WERI-Rb-1 (cell line): Measurements from ENCODE around the gene RNF144B.

Experiments
- DNase-seq: peaks from one replicate; pipeline ENCODE4 v3.0.0-alpha.2; 2020
- H3K27ac ChIP-seq: fragments of 250-450 bp; sonication (Bioruptor Pico); 2 replicates; pipeline ENCODE4 v1.5.1; 2020; ENCODE audit warnings: mild to moderate bottlenecking, moderate library complexity
- H3K27me3 ChIP-seq: fragments of 250-450 bp; sonication (Bioruptor Pico); 2 replicates; pipeline ENCODE4 v1.5.1; 2021; ENCODE audit warnings: mild to moderate bottlenecking, low read depth, moderate library complexity; ENCODE audit not compliant: insufficient read depth, severe bottlenecking
- H3K36me3 ChIP-seq: fragments of 250-450 bp; sonication (Bioruptor Pico); 2 replicates; pipeline ENCODE4 v1.5.1; 2020; ENCODE audit warnings: mild to moderate bottlenecking, moderate library complexity
- H3K4me3 ChIP-seq: 2 replicates; pipeline ENCODE4 v1.5.1; 2011; ENCODE audit warnings: low read depth, mild to moderate bottlenecking, control low read depth, low read length
- H3K9me3 ChIP-seq: fragments of 250-450 bp; sonication (Bioruptor Pico); 2 replicates; pipeline ENCODE4 v1.5.1; 2021; ENCODE audit warnings: mild to moderate bottlenecking, moderate library complexity; ENCODE audit not compliant: severe bottlenecking
- CTCF ChIP-seq: IDR thresholded peaks from 2 replicates; pipeline ENCODE4 v1.5.1; 2011; ENCODE audit warnings: low read depth, mild to moderate bottlenecking, control low read depth, inconsistent platforms, low read length

RNF144B gene

GRCh38 chr6:18431581-18431980 lies 44.4 kb downstream of the RNF144B start:
- Histone ChIP-seq H3K27ac (no peak overlapping the region), H3K4me3 (no peak overlapping the region), H3K36me3 (no peaks in the 10 kb centered on the region), H3K27me3 (no peaks in the 10 kb centered on the region), H3K9me3 (no peaks in the 10 kb centered on the region)
- no peak for TF ChIP-seq CTCF
- DNase-seq: no peak

GRCh38 chr6:18432180-18432579 lies 45.0 kb downstream of the RNF144B start:
- H3K27ac ChIP-seq: no peak overlapping the region
- TF ChIP-seq CTCF: no peak
- H3K9me3 ChIP-seq: no peaks in the 10 kb centered on the region
- DNase-seq: no peak
- no peak overlapping the region for H3K4me3 ChIP-seq
- no peaks in the 10 kb centered on the region for H3K36me3 ChIP-seq
- no peaks in the 10 kb centered on the region for H3K27me3 ChIP-seq

GRCh38 chr6:18432619-18433018 lies 45.5 kb downstream of the RNF144B start:
- DNase-seq: peak; percentile 73
- no peaks in the 10 kb centered on the region for H3K9me3 ChIP-seq
- H3K36me3 ChIP-seq: no peaks in the 10 kb centered on the region
- no peak overlapping the region for H3K4me3 ChIP-seq
- no peaks in the 10 kb centered on the region for H3K27me3 ChIP-seq
- H3K27ac ChIP-seq: no peak overlapping the region
- TF ChIP-seq CTCF: peak; percentile 53

GRCh38 chr6:18433059-18433458 lies 45.9 kb downstream of the RNF144B start:
- Histone ChIP-seq H3K9me3 (no peaks in the 10 kb centered on the region), H3K27ac (no peak overlapping the region), H3K36me3 (no peaks in the 10 kb centered on the region), H3K27me3 (no peaks in the 10 kb centered on the region), H3K4me3 (no peak overlapping the region)
- no peak for DNase-seq
- TF ChIP-seq CTCF: no peak

- Histone ChIP-seq H3K4me3 (no peak overlapping the region), H3K27me3 (no peaks in the 10 kb centered on the region), H3K36me3 (no peaks in the 10 kb centered on the region), H3K9me3 (no peaks in the 10 kb centered on the region), H3K27ac (no peak overlapping the region)
- no peak for DNase-seq
- TF ChIP-seq CTCF: no peak
Observed at GRCh38 chr6:18436341-18436740, 49.2 kb downstream of the RNF144B start.

- DNase-seq: no peak
- H3K4me3 ChIP-seq: no peak overlapping the region
- TF ChIP-seq CTCF: no peak
- no peak overlapping the region for H3K27ac ChIP-seq
- no peaks in the 10 kb centered on the region for H3K9me3 ChIP-seq
- no peaks in the 10 kb centered on the region for H3K36me3 ChIP-seq
- no peaks in the 10 kb centered on the region for H3K27me3 ChIP-seq
Observed at GRCh38 chr6:18439581-18439980, 52.4 kb downstream of the RNF144B start.
